Activated CD4-positive, alpha-beta T cell treated with anti-CD3 and anti-CD28 coated beads for 4 hours (primary cell): ENCODE data around the gene HLA-DRA.
"Not testable (repeated sequence)": the region's sequence is repeated elsewhere in the genome, so short reads cannot be mapped to it uniquely, and the experiment has no call there.

Source experiments
- DNase-seq, 2 donors: peaks; one replicate each; pipeline ENCODE4 v3.0.0-alpha.2; 2020

The HLA-DRA gene

GRCh38 chr6:32432050-32432450, 7.6 kb upstream of the HLA-DRA start:
- no peak for DNase-seq

- not testable (repeated sequence) for DNase-seq
These were observed 5.7 kb upstream of the HLA-DRA start for GRCh38 chr6:32433950-32434349.

- DNase-seq = no peak
These were observed 3.5 kb upstream of the HLA-DRA start for GRCh38 chr6:32436186-32436585.

DNA sequence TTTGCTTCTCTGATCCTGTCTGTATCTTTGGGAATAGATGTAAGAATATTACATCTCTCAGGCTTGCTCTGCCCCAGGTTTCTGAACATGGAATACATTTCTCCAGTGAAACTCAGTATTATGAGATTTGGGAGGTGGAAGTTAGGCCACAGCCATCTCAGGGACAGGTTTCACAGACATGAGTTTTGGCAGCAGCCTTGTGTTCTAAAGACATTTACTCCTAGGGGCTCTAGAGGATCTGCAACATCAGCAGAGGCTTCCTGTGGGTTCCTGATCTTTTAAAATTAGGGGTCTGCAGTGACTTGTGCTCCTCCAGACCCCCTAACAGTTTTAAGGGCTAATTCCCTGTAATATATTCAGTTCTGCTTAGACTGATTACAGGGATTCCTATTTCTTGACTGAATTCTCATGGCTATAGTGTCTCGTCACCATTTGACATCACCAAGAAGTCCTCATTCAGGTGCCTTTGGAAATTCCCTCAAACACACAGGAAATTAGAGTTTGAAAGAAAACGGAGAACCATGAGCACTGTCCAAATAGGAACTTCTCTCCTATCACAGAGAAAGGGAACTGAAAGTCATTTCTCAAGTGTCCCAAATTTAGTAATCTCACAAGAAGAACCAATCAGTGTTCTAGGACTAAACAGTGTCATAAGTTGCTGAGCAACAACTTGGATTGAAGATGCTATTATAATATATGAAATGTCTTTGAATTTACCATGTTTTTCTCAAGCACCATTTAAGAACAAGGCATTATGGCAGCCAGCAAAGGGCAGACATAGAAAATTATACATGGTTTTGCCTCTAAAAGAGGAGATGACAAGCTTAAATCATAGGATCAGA, 2.5 kb upstream of the HLA-DRA start:
- no peak for DNase-seq

GRCh38 chr6:32439139-32439538, 548 bp upstream of the HLA-DRA start:
- no peak for DNase-seq

DNA sequence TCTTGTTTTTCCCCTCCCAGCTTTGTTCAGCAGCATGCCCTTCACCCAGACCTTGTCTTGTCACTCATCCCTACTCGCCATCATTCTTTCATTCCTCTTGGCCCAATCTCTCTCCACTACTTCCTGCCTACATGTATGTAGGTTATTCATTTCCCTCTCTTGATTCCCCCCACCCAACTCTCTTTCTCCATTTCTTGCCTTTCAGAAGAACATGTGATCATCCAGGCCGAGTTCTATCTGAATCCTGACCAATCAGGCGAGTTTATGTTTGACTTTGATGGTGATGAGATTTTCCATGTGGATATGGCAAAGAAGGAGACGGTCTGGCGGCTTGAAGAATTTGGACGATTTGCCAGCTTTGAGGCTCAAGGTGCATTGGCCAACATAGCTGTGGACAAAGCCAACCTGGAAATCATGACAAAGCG, 2.6 kb downstream of the HLA-DRA start:
- DNase-seq = no peak

GRCh38 chr6:32442977-32443552, 3.4 kb downstream of the HLA-DRA start:
- DNase-seq = no peak

DNA sequence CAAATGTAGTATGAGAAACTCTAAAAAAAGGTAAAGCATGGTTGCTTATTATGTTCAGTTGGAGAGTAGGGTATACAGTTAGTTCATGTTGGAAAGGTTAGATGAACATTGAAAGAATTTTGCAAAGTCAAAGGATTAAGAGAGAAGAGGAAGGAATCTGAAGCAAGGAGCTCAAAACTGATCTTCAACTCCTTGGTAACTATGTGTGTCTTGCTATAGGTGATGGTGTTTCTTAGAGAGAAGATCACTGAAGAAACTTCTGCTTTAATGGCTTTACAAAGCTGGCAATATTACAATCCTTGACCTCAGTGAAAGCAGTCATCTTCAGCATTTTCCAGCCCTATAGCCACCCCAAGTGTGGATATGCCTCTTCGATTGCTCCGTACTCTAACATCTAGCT, 4.7 kb downstream of the HLA-DRA start:
- no peak for DNase-seq

GRCh38 chr6:32445321-32445854, 5.7 kb downstream of the HLA-DRA start:
- DNase-seq = no peak

GRCh38 chr6:32447932-32448331, 8.2 kb downstream of the HLA-DRA start:
- DNase-seq = no peak

DNA sequence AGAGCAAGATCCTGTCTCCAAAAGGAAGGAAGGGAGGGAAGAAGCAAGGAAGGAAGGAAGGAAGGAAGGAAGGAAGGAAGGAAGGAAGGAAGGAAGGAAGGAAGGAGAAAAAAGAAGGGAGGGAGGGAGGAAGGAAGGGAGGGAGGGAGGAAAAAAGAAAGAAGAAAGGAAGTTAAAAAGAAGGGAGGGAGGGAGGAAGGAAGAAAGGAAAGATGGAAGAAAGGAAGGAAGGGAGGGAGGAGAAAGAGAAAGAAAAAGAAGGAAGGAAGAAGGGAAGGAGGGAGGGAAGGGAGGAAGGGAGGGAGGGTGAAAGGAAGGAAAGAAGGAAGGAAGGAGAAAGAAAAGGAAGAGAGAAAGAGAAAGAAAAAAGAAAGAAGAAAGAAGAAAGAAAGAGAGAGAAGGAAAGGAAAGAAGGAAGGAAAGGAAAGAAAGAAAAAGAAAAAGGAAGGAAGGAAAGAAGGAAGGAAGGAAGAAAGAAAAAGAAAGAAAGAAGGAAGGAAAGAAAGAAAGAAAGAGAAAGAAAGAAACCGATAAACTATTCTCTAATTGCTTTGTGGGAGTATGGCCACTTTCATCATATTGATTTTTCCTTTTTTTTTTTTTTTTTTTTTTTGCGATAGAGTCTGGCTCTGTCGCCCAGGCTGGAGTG, 9.5 kb downstream of the HLA-DRA start:
- DNase-seq = no peak

DNA sequence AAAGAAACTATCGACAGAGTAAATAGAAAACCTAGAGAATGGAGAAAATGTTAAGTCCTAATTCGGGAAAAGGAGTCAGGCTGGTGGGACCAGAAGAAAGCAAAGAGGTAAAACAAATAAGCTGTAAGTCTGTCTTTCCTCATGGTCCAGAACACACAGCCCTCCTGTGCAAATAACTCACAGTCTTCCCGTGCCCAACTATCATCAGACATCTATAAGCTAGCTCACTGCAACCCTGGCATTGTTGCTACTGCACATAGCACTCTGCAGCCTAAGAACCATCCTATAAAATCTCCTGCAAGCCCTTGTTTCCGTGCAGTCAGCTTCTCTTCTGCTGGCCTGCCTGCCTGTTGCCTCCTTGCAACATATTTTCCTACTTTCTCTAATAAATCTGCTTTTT, 17.4 kb downstream of the HLA-DRA start:
- DNase-seq = no peak

DNA sequence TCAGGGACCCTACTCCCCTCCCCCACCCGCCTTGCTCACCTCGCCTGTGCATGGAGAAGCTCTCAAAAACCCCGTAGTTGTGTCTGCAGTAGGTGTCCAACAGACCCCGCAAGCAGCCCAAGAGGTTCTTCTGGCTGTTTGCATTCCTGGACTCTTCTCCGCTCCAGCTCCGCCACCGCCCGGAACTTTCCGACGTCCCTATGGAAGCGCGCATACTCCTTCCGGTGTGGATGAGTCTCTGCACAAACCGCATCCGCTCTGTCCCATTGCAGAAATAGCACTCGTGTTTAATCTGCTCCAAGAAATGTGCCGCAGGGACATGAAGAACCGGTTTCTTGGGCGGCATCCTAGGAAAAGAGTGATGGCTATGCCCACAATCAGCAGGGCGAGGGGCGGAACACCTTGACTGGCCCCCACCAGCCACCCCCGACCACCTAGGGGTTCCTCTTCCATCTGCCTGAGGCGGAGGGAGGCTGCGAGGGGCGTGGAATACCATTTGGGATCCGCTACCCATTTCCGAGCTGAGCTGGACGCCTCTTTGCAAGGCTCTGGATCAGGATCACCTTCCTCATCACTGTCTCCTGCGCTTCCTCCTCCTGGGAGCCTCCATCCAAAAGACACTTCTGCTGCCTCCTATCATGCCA, 20.2 kb downstream of the HLA-DRA start:
- DNase-seq = no peak

DNA sequence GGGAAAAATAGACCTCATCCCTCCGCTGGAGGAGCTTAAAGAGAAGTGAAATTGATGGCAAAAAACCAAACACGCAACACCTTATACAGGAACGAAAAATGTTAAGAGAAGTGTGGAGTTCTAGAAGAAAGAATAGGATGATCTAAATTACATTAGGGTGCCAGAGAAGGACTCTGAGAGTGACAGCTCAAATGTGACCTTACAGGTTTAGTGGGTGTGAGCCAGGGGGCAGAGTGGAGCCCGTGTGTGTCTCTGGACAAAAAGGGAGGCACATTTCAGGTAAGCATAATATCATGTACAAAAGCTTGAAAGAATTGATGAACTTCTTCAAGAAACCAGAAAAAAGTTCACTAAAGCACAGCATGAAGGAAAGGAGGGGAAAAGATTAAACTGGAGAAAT, 20.8 kb downstream of the HLA-DRA start:
- no peak for DNase-seq

DNA sequence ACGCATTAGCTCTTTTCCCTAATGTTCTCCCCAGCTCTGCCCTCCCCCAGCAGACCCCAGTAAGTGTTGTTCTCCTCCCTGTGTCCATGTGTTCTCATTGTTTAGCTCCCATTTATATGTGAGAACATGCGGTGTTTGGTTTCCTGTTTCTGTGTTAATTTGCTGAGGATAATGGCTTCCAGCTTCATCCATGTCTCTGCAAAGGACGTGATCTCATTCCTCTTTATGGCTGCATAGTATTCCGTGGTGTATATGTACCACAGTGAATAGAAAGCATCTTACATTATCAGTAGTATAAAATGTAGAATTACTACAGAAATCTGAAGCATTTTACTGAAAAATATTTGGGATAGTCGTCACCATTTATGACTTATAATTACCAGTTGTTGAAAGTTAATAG, 21.8 kb downstream of the HLA-DRA start:
- DNase-seq = no peak

DNA sequence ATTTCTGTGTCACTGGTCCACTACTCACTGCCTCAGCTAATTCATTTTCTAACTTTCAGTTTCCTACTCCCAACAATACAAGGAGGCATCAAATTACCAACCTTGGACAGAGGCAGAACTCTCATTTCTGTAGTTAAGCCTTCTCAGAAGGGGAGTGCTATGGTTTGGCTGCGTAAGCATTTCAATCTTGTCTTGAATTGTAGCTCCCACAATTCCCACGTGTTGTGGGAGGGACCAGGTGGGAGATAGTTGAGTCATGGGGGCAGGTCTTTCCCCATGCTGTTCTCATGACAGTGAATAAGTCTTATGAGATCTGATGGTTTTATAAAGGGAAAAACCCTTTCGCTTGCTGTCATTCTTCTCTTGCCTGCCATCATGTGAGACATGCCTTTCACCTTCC, 22.9 kb downstream of the HLA-DRA start:
- no peak for DNase-seq

DNA sequence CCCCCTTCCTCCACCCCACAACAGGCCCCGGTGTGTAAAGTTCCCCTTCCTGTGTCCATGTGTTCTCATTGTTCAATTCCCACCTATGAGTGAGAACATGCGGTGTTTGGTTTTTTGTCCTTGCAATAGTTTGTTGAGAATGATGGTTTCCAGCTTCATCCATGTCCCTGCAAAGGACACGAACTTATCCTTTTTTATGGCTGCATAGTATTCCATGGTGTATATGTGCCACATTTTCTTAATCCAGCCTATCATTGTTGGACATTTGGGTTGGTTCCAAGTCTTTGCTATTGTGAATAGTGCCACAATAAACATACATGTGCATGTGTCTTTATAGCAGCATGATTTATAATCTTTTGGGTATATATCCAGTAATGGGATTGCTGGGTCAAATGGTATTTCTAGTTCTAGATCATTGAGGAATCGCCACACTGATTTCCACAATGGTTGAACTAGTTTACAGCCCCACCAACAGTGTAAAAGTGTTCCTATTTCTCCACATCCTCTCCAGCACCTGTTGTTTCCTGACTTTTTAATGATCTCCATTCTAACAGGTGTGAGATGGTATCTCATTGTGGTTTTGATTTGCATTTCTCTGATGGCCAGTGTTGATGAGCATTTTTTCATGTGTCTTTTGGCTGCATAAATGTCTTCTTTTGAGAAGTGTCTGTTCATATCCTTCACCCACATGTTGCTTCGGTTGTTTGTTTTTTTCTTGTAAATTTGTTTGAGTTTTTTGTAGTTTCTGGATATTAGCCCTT, 28.2 kb downstream of the HLA-DRA start:
- not testable (repeated sequence) for DNase-seq

- no peak for DNase-seq
These were observed 33.2 kb downstream of the HLA-DRA start for GRCh38 chr6:32472781-32473375.

- not testable (repeated sequence) for DNase-seq
These were observed 34.0 kb downstream of the HLA-DRA start for GRCh38 chr6:32473376-32474348.

DNA sequence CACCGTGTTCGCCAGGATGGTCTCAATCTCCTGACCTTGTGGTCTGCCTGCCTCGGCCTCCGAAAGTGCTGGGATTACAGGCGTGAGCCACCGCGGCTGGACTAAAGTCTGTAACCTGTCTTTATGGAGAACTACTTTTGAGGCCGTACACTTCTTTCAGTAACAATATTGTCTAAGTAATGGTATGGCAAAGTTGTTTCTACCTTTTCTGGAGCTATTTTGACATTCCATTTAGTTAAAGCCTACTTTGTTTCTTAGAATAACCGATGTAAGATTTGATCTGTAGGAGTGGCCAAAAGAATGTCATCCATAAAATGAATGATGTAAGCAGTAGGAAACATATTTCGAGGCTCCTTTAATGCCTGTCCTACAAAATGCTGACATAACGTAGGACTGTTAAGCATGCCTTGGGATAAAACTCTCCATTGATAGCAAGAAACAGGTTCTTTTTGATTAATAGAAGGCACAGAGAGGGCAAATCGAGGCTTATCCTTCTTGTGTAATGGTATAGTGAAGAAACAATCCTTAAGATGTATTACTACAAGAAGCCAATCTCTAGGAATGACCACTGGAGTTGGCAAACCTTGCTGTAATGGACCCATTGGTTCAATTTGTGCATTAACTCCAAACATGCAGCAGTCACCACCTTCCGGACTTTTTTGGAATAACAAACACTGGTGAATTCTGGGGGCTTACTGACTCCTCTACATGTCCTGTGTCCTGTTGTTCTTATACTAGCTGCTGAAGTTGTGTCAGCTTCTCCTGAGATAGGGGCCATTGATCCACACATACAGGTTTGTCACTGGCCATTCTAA, 35.9 kb downstream of the HLA-DRA start:
- no peak for DNase-seq
